ENCODE measurements around the gene SSUH2. TPM values are rescaled to one million over a fixed set of nuclear protein-coding genes. Genes with fewer than 3 reads are reported as not detected.
A peak's percentile ranks its signal among the peaks of the same experiment; 100 is the strongest.

Gene SSUH2
- total and polyA plus RNA-seq, 4 donors, result 0.79 to 2.3 (median 1.2) TPM

DNA sequence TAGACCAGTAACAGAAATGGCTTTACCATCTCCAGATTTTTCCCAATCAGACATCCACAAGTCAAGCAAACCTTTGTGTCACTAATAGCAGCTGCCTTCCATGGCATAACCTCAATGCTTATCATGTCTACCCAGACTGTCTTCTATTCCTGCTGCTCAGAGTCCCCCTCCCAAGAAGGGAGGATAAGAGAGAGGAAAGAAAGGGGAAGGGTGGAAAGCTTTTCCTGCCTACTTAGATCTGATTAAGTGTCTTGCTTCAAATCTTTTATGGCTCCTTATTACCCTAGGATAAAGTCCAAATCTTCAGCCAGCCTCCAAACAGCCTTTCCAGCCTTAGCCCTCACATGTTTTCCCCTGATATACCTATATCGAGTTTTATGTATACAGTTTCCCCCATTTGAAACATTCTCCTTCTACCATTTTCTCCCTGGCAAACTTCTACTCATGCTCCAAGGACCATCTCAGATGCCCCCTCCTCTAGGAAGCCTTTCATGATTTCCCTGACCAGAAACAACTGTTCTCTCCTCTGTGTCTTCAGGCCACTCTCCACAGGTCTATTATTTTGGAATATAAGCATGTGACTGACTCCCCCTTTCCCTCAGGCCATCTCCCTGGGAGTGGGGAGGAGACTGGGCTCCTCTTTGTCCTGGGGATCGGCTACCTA, 7.9 kb upstream of the SSUH2 start:
- no peak for DNase-seq (ENCODE audit: low read depth in 4 of 6, low spot score in 6 of 6)
- no peak overlapping the region for H3K4me3 ChIP-seq (ENCODE audit: low read depth, low read length)
- H3K36me3 ChIP-seq (ENCODE audit: control insufficient read depth, insufficient read depth, low read length), result no peaks in the 10 kb centered on the region
- 88% methylated on average over 1 of the region's 2 CpGs for WGBS (ENCODE audit: insufficient coverage)
- no peaks in the 10 kb centered on the region for H3K27me3 ChIP-seq (ENCODE audit: control insufficient read depth, insufficient read depth, low read length)
- H3K4me1 ChIP-seq (ENCODE audit: control insufficient read depth, insufficient read depth, low read length), result peaks cover 14% of the 10 kb centered on the region
- no peaks in the 10 kb centered on the region for H3K9me3 ChIP-seq (ENCODE audit: control insufficient read depth, insufficient read depth, low read length)
- H3K27ac ChIP-seq (ENCODE audit: low read depth, low read length), result no peak overlapping the region

DNA sequence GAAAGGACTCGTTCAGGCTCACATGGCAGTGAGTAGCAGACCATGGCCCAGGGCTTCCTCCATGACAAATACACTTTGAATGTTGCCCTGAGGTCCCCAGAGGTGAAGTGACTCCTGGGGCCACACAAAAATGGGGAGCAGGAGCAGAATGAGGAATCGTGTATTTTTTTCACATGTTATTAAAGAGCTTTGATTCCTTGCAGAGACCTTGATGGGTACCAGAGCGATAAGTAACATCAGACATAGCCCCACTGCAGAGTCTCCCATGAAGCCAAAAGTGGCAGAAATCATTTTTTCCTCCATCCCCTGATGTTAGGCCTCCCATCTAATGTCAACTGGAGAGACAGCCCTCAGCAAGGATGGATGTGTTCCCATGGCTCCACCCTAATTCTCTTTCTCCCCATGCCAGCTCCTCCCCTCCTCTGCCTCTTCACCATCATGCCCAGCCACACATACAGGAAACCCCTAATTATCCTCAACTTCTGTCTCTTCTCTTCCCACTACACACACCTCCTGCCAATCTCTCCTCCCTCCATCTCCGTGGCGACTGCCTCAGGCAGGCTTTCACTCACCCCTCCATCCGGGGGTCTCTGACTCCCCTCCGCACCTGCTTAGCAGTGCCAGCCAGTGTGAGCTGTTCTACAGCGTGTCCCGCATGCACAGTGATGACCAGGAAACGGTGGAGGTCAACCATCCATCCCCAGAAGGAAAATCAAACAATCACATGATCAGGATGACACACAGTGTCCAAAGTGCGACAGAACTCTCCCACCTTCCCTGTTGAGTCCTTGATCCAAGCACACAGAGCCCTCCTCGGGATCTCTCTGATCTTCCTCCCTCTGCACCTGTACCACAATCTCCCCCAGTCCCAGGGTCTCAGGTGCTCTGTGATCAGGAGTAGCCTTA, 7.1 kb upstream of the SSUH2 start:
- Histone ChIP-seq H3K9me3 (ENCODE audit: control insufficient read depth, insufficient read depth, low read length) (no peaks in the 10 kb centered on the region), H3K27ac (ENCODE audit: low read depth, low read length) (no peak overlapping the region), H3K4me3 (ENCODE audit: low read depth, low read length) (no peak overlapping the region), H3K36me3 (ENCODE audit: control insufficient read depth, insufficient read depth, low read length) (no peaks in the 10 kb centered on the region), H3K27me3 (ENCODE audit: control insufficient read depth, insufficient read depth, low read length) (no peaks in the 10 kb centered on the region), H3K4me1 (ENCODE audit: control insufficient read depth, insufficient read depth, low read length) (peaks cover 13% of the 10 kb centered on the region)
- no peak for DNase-seq (ENCODE audit: low read depth in 4 of 6, low spot score in 6 of 6)
- WGBS (ENCODE audit: insufficient coverage), result 65% methylated on average over 12 of the region's 12 CpGs

DNA sequence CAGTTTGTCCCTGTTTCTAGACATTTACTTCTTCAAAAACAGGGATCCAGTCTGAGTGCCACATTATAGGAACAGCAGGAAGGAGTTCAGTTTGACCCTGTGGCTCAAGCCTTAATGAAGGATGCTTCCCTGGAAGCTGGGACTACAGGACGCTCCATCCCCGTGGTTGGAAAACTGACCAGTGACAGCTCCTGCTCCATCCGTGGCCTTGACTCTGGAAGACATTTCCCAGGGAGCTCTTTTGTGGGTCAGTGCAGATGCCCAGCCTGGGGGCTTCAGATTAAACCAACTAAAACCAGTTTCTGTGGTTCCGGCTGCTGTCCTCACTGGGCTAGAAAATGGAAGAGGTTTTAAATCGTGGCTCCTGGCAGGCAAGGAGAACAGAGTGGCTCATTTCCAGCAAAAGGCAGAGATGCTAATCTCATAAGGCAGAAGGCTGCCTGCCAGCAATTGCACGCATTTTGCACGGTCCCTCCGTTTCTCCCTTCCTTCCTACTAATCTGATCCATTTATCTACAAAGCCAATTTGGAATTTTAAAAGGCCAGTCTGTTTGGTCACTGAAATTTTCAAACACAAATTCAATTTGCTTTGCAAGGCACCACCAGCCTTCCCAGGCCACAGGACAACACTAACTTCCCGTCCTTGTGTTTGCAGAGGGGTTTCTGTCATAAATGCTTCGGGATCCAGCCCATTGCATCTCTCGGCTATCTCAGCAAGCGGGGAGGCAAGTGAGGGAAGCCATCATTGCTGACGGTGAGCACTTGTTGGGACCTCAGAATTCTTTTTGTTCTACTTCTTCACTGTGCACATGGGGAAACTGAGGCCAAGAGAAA, 6.2 kb upstream of the SSUH2 start:
- DNase-seq (ENCODE audit: low read depth in 4 of 6, low spot score in 6 of 6), result peak in 2 of 6 donors; percentile 64 to 71
- WGBS (ENCODE audit: insufficient coverage), result 30% methylated on average over 10 of the region's 13 CpGs
- H3K4me3 ChIP-seq (ENCODE audit: low read depth, low read length), result no peak overlapping the region

DNA sequence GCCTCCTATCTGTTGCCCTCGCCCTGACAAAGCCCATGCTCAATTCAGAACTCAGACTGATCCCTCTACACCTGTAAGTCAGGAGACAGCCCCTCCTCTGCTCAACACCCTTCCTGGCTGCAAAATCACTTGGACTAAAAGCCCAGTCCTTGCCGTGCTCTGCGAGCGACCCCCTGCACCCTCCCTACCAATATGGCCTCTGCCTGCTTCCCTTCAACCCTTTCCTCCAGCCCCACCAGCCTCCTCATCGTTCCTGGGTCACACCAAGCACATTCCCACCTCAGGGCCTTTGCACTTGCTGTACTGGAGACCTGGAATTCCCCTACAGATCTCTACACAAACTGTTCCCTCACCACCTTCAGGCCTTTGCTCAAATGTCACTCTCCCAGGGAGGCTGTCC, 5.2 kb upstream of the SSUH2 start:
- Histone ChIP-seq H3K27me3 (ENCODE audit: control insufficient read depth, insufficient read depth, low read length) (no peaks in the 10 kb centered on the region), H3K4me3 (ENCODE audit: low read depth, low read length) (no peak overlapping the region), H3K27ac (ENCODE audit: low read depth, low read length) (no peak overlapping the region), H3K9me3 (ENCODE audit: control insufficient read depth, insufficient read depth, low read length) (no peaks in the 10 kb centered on the region), H3K4me1 (ENCODE audit: control insufficient read depth, insufficient read depth, low read length) (peaks cover 13% of the 10 kb centered on the region), H3K36me3 (ENCODE audit: control insufficient read depth, insufficient read depth, low read length) (no peaks in the 10 kb centered on the region)
- 76% methylated on average over 5 of the region's 5 CpGs for WGBS (ENCODE audit: insufficient coverage)
- DNase-seq (ENCODE audit: low read depth in 4 of 6, low spot score in 6 of 6), result no peak

More for the DNA sequence above, 6.2 kb upstream of the SSUH2 start:
- H3K9me3 ChIP-seq (ENCODE audit: control insufficient read depth, insufficient read depth, low read length), result no peaks in the 10 kb centered on the region
- H3K36me3 ChIP-seq (ENCODE audit: control insufficient read depth, insufficient read depth, low read length), result no peaks in the 10 kb centered on the region
- H3K27me3 ChIP-seq (ENCODE audit: control insufficient read depth, insufficient read depth, low read length), result no peaks in the 10 kb centered on the region
- peaks cover 13% of the 10 kb centered on the region for H3K4me1 ChIP-seq (ENCODE audit: control insufficient read depth, insufficient read depth, low read length)
- no peak overlapping the region for H3K27ac ChIP-seq (ENCODE audit: low read depth, low read length)

DNA sequence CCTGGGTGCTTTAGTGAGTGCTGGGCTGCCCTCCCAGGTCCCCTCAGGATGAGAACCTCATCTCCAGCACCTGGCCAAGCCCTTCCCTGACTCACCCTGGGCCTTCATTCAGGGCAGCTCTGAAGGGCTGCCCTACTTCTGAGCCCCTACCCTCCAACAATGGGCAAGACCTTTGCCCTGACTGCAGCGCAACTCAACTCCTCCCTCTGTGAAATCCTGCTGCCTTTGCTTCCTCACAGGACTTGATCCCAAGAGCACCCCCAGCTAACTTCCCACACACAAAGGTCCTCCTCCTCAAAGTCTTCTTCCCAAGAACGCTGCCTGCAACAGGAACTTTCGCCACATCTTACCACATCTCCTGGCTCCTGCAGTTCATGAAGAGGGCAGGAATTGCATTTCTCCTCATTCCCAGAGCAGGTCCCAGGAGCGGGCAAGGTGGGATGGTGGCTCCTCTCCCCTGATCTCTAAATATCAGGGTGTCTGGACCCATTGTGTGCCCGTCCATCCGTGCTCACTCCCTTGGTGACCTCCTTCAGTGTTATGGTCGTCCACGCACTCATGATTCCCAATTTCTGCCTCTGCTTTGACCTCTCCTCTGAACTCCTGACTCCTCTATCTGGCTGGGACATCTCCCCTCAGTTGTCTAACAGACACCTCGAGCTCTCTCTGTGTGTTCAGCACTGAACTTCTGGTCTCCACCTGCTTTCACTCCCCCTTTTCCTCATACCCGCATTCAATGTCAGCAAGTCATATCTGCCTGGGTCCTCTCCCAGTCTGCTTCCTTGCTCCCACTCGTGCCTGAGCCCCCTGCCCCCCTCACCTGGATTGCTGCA, 4.5 kb upstream of the SSUH2 start:
- Histone ChIP-seq H3K4me3 (ENCODE audit: low read depth, low read length) (no peak overlapping the region), H3K4me1 (ENCODE audit: control insufficient read depth, insufficient read depth, low read length) (peaks cover 13% of the 10 kb centered on the region), H3K27ac (ENCODE audit: low read depth, low read length) (no peak overlapping the region), H3K27me3 (ENCODE audit: control insufficient read depth, insufficient read depth, low read length) (no peaks in the 10 kb centered on the region), H3K9me3 (ENCODE audit: control insufficient read depth, insufficient read depth, low read length) (no peaks in the 10 kb centered on the region), H3K36me3 (ENCODE audit: control insufficient read depth, insufficient read depth, low read length) (no peaks in the 10 kb centered on the region)
- WGBS (ENCODE audit: insufficient coverage), result 92% methylated on average over 11 of the region's 11 CpGs
- no peak for DNase-seq (ENCODE audit: low read depth in 4 of 6, low spot score in 6 of 6)

DNA sequence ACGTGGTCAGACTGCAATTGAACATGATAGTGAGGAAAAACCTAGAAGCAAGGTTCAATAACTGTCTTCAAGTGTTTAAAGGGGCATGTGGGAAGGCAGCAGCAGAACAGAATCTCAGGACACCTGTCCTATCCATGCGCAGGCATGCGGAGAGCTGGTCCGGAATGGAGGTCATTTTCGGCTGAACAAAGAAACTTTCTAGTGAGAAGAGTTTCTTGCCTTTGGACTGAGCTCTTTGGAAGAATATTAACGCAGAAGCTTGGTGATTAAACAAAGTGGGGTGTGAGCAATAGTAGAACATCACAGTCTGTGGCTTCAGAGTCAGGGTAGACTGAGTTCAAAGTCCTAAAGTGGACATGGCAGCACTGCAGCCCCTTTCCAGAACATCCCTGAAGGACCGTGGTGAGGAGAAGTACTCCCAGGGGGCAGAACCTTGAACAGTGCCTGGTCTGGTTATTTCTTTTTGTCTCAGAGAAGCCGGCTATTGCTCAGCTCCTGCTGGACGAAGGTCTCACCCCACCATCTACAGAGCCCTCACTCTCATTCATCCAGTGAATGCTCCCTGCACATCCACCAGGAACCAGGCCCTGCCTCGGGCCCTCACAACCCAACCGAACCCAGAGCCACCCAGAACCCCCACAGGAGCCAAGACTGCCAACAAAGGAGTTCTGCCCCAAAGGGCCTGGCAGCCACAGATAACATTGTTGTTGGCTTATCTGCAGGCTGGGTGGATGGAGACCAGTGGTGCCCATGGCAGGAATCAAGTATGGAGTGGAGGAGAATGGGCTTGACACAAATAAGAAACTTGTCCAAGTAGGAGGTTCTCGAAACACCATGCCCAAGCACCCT, 2.8 kb upstream of the SSUH2 start:
- DNase-seq (ENCODE audit: low read depth in 4 of 6, low spot score in 6 of 6), result no peak
- 91% methylated on average over 8 of the region's 12 CpGs for WGBS (ENCODE audit: insufficient coverage)
- no peaks in the 10 kb centered on the region for H3K27me3 ChIP-seq (ENCODE audit: control insufficient read depth, insufficient read depth, low read length)
- H3K9me3 ChIP-seq (ENCODE audit: control insufficient read depth, insufficient read depth, low read length), result no peaks in the 10 kb centered on the region
- no peak overlapping the region for H3K27ac ChIP-seq (ENCODE audit: low read depth, low read length)
- H3K36me3 ChIP-seq (ENCODE audit: control insufficient read depth, insufficient read depth, low read length), result no peaks in the 10 kb centered on the region
- H3K4me1 ChIP-seq (ENCODE audit: control insufficient read depth, insufficient read depth, low read length), result peaks cover 13% of the 10 kb centered on the region
- H3K4me3 ChIP-seq (ENCODE audit: low read depth, low read length), result no peak overlapping the region

DNA sequence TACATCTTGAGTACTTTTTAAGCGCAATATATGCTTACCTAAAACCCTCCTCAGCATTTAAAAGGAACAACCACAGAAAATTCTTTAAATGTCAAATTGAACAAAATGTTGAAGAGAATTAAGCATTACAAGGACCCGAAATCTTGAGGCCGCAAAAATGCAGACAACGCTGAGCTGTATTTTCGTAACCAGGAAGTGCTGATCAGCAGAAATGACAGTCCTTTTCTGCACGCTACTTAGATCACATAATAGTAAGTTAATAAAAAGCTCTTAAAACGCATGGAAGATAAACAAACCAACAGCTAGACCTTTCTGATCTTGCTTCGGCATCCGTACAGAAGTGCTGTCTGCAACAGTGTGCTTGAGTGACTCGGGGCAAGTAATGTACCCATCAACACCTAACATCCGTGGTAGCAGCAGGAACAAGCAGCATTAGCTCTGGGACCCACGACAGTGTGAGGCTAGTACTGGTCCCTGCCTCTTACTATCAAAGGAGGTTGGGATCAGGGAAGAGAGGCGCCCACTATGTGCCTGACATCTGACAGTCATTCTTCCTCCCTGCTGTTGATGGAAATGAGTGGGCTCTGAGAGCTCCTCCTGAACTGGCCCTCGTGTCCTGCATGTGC, 1.8 kb upstream of the SSUH2 start:
- 83% methylated on average over 10 of the region's 14 CpGs for WGBS (ENCODE audit: insufficient coverage)
- H3K27ac ChIP-seq (ENCODE audit: low read depth, low read length), result no peak overlapping the region
- no peaks in the 10 kb centered on the region for H3K27me3 ChIP-seq (ENCODE audit: control insufficient read depth, insufficient read depth, low read length)
- H3K9me3 ChIP-seq (ENCODE audit: control insufficient read depth, insufficient read depth, low read length), result no peaks in the 10 kb centered on the region
- H3K36me3 ChIP-seq (ENCODE audit: control insufficient read depth, insufficient read depth, low read length), result no peaks in the 10 kb centered on the region
- DNase-seq (ENCODE audit: low read depth in 4 of 6, low spot score in 6 of 6), result no peak
- no peak overlapping the region for H3K4me3 ChIP-seq (ENCODE audit: low read depth, low read length)
- H3K4me1 ChIP-seq (ENCODE audit: control insufficient read depth, insufficient read depth, low read length), result peaks cover 13% of the 10 kb centered on the region

DNA sequence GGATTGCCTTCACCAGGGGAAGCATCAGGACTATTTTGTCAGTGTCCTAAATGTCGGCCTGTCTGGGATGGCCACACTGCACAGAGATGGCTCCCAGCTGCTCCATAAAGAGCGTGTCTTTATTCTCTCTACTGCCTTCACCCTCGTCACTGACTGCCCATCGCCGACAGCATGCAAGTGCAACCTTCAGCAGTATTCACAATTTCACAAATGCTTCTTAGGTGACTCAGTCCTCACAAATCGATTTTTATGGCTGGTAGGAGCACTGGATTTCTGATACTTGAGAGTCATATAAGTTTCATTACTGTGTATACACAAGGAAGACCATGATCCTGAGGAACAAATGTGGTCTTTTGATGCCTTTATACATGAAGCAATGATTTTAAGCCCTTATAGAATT, 1.1 kb upstream of the SSUH2 start:
- Histone ChIP-seq H3K36me3 (ENCODE audit: control insufficient read depth, insufficient read depth, low read length) (no peaks in the 10 kb centered on the region), H3K27me3 (ENCODE audit: control insufficient read depth, insufficient read depth, low read length) (no peaks in the 10 kb centered on the region), H3K4me3 (ENCODE audit: low read depth, low read length) (no peak overlapping the region), H3K4me1 (ENCODE audit: control insufficient read depth, insufficient read depth, low read length) (peaks cover 10% of the 10 kb centered on the region), H3K27ac (ENCODE audit: low read depth, low read length) (no peak overlapping the region), H3K9me3 (ENCODE audit: control insufficient read depth, insufficient read depth, low read length) (no peaks in the 10 kb centered on the region)
- DNase-seq (ENCODE audit: low read depth in 4 of 6, low spot score in 6 of 6), result peak in 1 of 6 donors; percentile 10
- WGBS (ENCODE audit: insufficient coverage), result 77% methylated on average over 2 of the region's 6 CpGs
